Urinary bladder (tissue), 4 donors: Measurements from ENCODE around the gene MBTPS1. TPM values are rescaled to one million over a fixed set of nuclear protein-coding genes. Genes with fewer than 3 reads are reported as not detected.
"Not testable (repeated sequence)": the region's sequence is repeated elsewhere in the genome, so short reads cannot be mapped to it uniquely, and the experiment has no call there.

Experiments
- DNase-seq: peaks from one replicate; pipeline ENCODE4 v3.0.0-alpha.2; 2015; ENCODE audit errors: extremely low spot score
- H3K27ac ChIP-seq: one replicate; pipeline ENCODE4 v1.5.1; 2013; ENCODE audit warnings: low read depth, mild to moderate bottlenecking, moderate library complexity
- H3K36me3 ChIP-seq: one replicate; pipeline ENCODE4 v1.6.1; 2013; ENCODE audit warnings: mild to moderate bottlenecking, moderate library complexity; ENCODE audit not compliant: insufficient read depth
- H3K4me1 ChIP-seq: one replicate; pipeline ENCODE4 v1.6.1; 2013; ENCODE audit warnings: mild to moderate bottlenecking, moderate library complexity; ENCODE audit not compliant: insufficient read depth
- H3K4me3 ChIP-seq: one replicate; pipeline ENCODE4 v1.5.1; 2013; ENCODE audit warnings: low read depth, low read length
- WGBS: extraction: QIAGEN DNeasy Blood & Tissue Kit; methylation state at CpG from one replicate; pipeline ENCODE4 v1.1.7; 2013; 5-methylcytosine and 5-hydroxymethylcytosine counted together
- polyA plus RNA-seq: library from polyadenylated mRNA; stranded (reverse); fragments of 200-250 nt; gene quantifications from one replicate; pipeline ENCODE4 v1.2.3, GENCODE V29; 2013
- total RNA-seq: library from RNA; depleted of rRNA; stranded (reverse); fragments of >200 nt; gene quantifications from one replicate; pipeline ENCODE4 v1.2.3, GENCODE V29; 2014
- donor health status: healthy with polysubstance abuse.
- donor health status: healthy.

Gene MBTPS1
- total and polyA plus RNA-seq, 2 donors: 67.8 to 81.3 TPM

DNA sequence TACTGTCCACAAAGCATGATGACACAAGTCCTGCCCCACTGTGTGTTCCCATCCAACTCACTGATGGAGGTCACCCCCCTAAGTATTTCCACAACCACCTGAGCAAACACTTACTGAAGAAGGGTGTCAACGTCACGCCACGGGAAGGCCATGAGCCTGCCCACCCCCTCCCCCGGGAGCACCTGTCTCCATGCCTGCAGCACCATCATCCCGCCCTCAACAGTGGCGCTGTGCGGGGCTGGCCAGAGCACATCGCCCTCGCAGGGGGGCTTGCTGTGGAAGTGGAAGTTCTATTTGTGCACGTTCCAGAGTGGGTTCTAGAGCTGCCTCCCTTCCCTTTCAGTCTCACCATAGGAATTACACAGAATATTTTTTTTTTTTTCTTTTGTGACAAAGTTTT lies 4.3 kb upstream of the MBTPS1 start:
- Histone ChIP-seq H3K4me3 (no peak overlapping the region), H3K4me1 (no peaks in the 10 kb centered on the region), H3K36me3 (no peaks in the 10 kb centered on the region), H3K27ac (no peak overlapping the region)
- WGBS: 91% methylated on average over 10 of the region's 10 CpGs
- no peak for DNase-seq

DNA sequence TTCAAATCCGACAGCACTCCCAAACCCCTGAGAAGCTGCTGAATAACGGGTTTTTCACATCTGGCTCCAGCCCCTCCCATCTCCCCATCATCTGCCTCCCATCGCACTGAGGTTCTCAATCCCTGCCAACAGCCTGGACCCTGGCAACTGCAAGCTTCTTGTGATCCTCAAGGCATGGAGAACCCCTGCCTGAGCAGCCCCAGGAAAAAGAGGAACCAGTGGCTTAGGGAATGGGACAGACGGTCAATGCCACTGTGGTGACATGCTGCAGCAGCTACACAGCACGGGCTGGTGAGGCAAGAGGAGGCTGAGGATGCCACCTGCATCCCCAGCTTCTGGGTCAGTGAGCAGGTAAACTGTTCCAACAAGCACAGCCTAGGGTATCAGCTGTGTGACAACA lies 3.3 kb upstream of the MBTPS1 start:
- Histone ChIP-seq H3K4me3 (no peak overlapping the region), H3K27ac (no peak overlapping the region), H3K36me3 (no peaks in the 10 kb centered on the region), H3K4me1 (no peaks in the 10 kb centered on the region)
- WGBS: 70% methylated on average over 5 of the region's 5 CpGs
- DNase-seq: no peak

DNA sequence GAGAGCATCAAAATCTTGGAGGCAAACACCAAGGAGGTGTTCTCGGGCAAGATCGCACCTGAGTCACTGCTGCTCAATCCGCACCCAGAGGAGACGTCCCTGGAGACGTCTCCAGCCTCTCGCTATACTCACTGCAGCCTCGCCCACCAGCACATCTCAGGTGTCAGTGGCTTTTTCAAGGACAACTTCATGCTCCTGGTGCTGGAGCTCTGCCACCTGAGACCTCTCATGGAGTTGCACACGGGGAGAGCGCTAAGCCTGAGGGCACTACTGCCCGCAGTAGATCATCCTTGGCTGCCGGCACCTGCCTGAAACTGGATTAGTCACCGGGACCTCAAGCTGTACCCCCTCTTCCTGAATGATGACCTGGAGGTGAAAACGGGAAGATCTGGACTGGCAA lies 2.6 kb upstream of the MBTPS1 start:
- H3K4me3 ChIP-seq: no peak overlapping the region
- no peak overlapping the region for H3K27ac ChIP-seq
- no peaks in the 10 kb centered on the region for H3K36me3 ChIP-seq
- no peak for DNase-seq
- 86% methylated on average over 13 of the region's 13 CpGs for WGBS
- H3K4me1 ChIP-seq: no peaks in the 10 kb centered on the region

DNA sequence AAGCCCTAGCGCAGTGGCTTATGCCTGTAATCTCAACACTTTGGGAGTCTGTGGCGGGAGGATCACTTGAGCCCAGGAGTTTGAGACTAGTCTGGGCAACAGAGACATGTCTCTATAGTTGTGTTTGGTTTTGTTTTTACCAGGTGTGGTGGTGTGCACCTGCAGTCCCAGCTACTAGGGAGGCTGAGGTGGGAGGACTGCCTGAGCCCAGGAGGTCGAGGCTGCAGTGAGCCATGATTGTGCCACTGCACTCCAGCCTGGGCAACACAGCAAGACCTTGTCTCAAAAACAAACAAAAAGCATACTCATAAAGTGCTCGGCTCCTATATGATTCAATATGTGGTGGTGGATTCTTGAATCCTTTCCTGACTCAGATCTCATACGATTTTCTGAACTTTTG lies 1.6 kb upstream of the MBTPS1 start:
- not testable (repeated sequence) for DNase-seq

DNA sequence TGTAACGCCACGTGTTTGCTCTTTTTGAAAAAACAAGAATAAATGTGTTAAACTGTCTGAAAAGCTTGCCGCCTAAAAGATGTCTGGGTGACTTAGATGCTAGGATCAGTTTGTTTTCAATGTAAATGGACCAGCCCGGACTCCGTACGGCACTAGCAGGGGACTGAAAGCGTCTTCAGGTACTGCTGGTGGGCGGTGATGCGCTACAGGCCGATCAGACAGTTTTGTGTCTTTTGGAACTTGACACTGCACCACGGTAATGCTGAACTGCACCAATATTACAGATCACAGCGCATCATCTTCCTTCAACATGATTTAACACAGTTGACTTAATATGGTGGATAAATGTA lies 727 bp upstream of the MBTPS1 start:
- DNase-seq: no peak
- Histone ChIP-seq H3K4me1 (no peaks in the 10 kb centered on the region), H3K4me3 (peak overlapping the region; percentile 76), H3K27ac (no peak overlapping the region), H3K36me3 (no peaks in the 10 kb centered on the region)
- 7% methylated on average over 12 of the region's 12 CpGs for WGBS

More for the DNA sequence above, 1.6 kb upstream of the MBTPS1 start:
- H3K27ac ChIP-seq, H3K4me3 ChIP-seq, H3K4me1 ChIP-seq, H3K36me3 ChIP-seq: not testable (repeated sequence)
- 87% methylated on average over 5 of the region's 5 CpGs for WGBS

DNA sequence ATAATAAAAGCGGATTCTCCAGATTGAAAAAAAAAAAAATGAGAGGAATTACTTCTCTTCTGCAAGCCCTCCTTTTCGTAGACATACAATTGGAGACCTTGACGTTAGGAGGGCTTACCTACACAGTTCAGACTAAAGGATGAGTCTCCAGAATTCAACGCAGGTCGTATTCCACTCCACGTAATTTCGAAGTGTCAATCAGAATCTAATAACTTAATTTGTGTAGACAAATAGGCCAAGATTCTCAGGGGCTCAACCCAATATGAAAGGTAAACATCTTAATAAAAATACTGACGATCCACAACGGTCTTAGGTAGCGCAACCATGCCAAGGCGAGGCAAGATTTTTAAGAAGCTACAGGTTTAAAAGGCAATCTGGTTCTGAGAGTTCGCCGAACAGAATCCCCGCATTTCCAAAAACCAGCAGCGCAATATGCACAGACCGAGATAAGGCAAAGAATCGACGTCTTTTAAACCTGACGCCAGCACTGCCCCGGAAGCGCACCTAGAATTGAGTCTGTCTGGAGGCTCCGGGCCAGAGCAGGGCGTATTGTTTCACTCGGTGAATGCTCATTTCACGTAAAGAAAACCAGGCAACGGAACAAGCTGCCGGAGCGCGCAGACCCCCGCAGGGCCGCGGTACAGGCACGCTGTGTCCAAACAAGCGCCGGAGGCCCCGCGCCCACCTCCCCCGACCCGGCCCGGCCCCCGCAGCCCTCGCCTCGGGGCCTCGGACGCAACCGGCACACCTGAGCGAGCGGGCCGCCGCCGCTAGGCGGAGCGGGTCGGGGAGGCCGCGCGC lies 623 bp downstream of the MBTPS1 start:
- DNase-seq: no peak
- Histone ChIP-seq H3K27ac (peak overlapping the region; percentile 68), H3K36me3 (no peaks in the 10 kb centered on the region), H3K4me1 (no peaks in the 10 kb centered on the region), H3K4me3 (peak overlapping the region; percentile 76)
- 1% methylated on average over 57 of the region's 57 CpGs for WGBS

DNA sequence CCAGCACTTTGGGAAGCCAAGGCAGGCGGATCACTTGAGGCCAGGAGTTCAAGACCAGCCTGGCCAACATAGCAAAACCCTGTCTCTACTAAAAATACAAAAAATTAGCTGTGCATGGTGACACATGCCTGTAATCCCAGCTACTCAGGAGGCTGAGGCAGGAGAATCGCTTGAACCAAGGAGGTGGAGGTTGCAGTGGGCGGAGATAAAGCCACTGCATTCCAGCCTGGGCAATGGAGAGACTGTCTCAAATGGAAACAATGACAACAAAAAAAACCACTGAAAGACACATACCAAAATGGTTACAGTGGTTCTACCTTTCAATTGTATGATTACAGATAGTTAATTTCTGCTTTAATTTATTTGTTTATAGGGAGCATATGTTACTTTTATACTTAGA lies 4.8 kb downstream of the MBTPS1 start:
- not testable (repeated sequence) for H3K27ac ChIP-seq, H3K36me3 ChIP-seq, H3K4me1 ChIP-seq, H3K4me3 ChIP-seq, DNase-seq
- WGBS: 94% methylated on average over 3 of the region's 3 CpGs

DNA sequence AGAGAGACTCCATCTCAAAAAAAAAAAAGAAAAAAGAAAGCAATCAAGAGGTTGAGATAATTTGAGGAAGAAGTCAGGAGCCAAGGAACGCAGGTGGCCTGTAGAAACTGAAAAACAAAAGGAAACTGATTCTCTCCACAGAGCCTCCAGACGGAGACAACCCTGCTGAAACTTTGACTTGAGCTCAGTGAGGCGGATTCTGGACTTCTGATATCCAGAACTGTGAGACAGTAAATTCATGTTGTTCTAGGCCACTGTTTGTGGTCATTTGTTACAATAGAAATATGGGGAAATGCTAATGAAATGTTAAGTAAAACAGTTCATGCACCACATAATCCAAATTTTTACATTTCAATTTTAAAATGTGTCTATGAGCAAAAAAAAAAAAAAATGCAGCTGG lies 5.2 kb downstream of the MBTPS1 start:
- 75% methylated on average over 3 of the region's 3 CpGs for WGBS
- no peaks in the 10 kb centered on the region for H3K36me3 ChIP-seq
- DNase-seq: no peak
- H3K27ac ChIP-seq: no peak overlapping the region
- H3K4me3 ChIP-seq: no peak overlapping the region
- no peaks in the 10 kb centered on the region for H3K4me1 ChIP-seq

DNA sequence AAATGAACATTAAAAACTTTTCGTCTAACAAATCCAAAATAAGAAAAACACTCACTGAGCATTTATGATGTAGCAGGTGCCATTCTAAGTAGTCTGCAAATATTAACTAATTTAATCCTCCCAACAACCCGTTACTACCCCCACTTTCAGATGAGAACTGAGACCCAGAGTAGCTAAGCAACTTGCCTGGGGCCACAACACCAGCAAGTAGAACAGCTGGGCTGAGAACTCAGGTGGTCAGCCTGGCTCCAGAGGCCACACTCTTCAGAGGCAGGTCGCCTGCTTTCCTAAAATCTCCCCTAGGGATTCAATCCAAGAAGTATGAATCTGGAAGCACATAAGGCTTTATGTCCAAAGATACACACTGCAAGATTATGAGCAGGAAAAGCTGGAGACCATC lies 6.2 kb downstream of the MBTPS1 start:
- 92% methylated on average over 3 of the region's 3 CpGs for WGBS
- Histone ChIP-seq H3K4me3 (no peak overlapping the region), H3K27ac (no peak overlapping the region), H3K4me1 (no peaks in the 10 kb centered on the region), H3K36me3 (no peaks in the 10 kb centered on the region)
- no peak for DNase-seq

DNA sequence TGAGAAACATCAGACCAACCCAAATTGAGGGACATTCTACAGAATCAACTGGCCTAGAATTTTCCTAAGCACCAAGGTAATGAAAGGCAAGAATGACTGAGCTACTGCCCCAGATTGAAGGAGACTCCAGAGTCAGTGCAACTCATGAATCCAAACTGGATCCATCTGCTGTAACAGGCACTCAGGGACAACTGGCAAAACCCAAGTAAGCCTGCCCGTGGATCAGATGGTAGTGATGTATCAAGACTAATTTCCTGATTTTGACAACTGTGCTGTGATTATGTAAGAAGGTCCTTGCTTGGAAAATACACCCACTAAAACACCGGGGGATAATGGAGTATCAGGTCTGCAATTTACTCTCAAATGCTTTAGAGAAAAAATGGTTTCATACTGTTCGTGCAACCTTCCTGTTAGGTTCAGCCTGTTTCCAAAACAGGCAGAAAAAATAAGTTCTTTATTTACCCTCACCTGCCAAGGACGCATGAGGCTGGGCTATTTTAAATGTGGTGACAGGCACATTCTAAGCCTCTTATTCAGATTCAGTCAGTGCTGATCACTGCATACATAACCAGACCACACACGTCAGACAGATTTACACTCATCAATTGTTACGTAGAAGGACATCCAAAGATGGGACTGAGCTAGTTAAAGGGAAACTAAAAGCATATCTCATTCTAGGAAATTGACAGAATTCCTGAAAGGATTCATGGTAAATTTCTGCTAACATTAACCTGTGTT lies 7.0 kb downstream of the MBTPS1 start:
- H3K36me3 ChIP-seq: no peaks in the 10 kb centered on the region
- DNase-seq: no peak
- no peaks in the 10 kb centered on the region for H3K4me1 ChIP-seq
- no peak overlapping the region for H3K4me3 ChIP-seq
- 70% methylated on average over 6 of the region's 6 CpGs for WGBS
- no peak overlapping the region for H3K27ac ChIP-seq

DNA sequence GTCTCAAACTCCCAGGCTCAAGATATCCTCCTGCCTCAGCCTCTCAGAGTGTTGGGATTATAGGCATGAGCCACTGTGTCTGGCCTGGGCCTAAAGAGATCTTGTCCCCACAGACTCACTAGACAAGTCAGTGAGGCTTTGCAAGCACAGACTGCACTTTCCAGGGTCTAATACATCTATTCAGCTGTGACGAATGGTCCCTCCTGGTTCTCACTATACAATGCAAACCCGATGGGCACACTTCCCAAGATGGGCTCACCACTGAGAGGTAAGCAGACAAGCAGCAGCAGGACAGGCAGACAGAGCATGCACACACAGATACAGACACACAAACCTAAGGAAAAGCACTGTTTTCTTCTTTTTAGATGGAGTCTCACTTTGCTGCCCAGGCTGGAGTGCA lies 8.8 kb downstream of the MBTPS1 start:
- WGBS: 81% methylated on average over 2 of the region's 2 CpGs
- no peak overlapping the region for H3K27ac ChIP-seq
- no peaks in the 10 kb centered on the region for H3K36me3 ChIP-seq
- no peak for DNase-seq
- H3K4me3 ChIP-seq: no peak overlapping the region
- no peaks in the 10 kb centered on the region for H3K4me1 ChIP-seq

DNA sequence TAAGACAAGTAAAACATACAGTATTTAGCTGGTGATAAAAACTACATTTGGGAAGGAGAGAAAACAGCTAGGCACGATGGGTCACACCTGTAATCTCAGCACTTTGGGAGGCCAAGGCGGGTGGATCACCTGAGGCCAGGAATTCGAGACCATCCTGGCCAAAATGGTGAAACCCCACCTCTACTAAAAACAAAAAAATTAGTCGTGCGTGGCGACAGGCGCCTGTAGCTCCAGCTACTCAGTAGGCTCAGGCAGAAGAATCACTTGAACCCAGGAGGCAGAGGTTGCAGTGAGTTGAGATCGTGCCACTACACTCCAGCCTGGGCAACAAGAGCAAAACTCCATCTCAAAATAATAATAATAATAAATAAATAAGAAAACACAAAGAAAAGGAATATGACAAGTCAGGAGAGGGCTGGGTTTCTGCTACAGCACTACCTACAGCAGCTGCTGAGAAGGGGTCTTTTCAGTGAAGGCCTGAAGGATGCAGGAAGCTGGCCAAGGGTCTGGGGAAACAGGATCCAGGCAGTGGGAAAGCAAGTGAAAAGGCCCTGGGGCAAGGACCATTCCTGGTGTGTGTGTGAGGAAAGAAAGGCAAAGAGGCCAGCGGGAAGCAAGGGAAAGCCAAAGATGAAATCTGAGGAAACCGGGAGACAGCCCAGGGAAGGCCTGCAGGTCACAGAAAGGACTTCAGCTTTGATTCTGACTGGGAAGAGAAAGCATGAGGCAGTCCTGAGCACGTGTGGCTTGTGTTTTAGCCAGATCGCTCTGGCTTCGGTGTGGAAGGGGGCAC lies 10.6 kb downstream of the MBTPS1 start:
- Histone ChIP-seq H3K4me3 (no peak overlapping the region), H3K36me3 (no peaks in the 10 kb centered on the region), H3K27ac (no peak overlapping the region), H3K4me1 (no peaks in the 10 kb centered on the region)
- no peak for DNase-seq
- WGBS: 88% methylated on average over 13 of the region's 13 CpGs

DNA sequence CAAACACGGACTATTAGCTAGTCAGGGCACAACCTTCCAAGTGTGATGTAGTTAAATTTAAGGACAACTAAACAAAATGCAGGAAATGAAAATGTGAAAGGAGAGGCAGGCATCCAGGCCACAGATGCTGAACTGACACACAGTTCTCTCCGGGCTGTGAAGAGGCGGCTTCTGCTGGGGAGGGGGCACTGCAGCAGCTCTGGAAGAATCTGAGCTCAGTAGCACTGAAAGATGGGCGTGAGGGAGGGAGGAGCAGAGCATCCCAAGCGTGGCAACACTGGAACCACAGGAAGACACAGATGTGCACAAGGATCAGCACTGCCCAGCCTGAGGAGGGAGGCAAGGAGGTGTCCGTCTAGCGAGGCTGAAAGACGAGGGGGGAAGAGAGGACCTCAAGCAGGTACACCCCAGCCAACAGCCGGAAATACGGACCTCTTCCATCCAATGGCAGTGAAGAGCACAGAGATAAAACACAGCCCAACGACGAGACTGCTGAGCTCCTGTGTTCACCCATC lies 11.4 kb downstream of the MBTPS1 start:
- no peaks in the 10 kb centered on the region for H3K36me3 ChIP-seq
- DNase-seq: no peak
- 78% methylated on average over 12 of the region's 12 CpGs for WGBS

More for the DNA sequence above, 11.4 kb downstream of the MBTPS1 start:
- Histone ChIP-seq H3K4me1 (no peaks in the 10 kb centered on the region), H3K27ac (no peak overlapping the region), H3K4me3 (no peak overlapping the region)
